ENCODE results near the gene XPOT.

DNA sequence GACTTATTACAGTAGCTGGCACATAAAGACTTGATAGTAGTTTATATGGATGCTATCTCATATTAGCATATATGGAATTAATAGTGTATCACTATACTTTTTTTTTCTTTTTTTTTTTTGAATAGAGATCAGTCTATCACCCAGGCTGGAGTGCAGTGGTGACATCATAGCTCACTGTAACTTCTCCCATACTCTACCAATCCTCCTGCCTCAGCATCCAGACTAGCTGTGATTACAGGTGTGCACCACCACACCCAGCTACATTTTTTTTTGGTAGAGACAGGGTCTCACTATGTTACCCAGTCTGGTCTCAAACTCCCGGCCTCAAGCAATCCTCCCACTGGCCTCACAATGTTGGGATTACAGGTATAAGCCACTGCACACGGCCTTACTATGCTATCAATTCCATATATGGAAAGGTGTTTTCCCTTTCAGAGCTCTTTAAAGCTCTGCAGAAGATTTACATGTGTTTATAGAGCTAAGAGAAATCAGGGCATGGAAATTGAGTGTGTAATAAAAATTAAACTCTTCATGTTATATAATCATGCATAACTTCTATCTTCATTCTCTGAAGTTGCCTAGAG lies 46.0 kb downstream of the XPOT start:
- TF ChIP-seq, protein P1, sequence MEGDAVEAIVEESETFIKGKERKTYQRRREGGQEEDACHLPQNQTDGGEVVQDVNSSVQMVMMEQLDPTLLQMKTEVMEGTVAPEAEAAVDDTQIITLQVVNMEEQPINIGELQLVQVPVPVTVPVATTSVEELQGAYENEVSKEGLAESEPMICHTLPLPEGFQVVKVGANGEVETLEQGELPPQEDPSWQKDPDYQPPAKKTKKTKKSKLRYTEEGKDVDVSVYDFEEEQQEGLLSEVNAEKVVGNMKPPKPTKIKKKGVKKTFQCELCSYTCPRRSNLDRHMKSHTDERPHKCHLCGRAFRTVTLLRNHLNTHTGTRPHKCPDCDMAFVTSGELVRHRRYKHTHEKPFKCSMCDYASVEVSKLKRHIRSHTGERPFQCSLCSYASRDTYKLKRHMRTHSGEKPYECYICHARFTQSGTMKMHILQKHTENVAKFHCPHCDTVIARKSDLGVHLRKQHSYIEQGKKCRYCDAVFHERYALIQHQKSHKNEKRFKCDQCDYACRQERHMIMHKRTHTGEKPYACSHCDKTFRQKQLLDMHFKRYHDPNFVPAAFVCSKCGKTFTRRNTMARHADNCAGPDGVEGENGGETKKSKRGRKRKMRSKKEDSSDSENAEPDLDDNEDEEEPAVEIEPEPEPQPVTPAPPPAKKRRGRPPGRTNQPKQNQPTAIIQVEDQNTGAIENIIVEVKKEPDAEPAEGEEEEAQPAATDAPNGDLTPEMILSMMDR (IDR thresholded peaks at IDR 0.05), result no peak
- no peak for TF ChIP-seq POLR2A (IDR thresholded peaks at IDR 0.05)

All from lower leg skin (tissue), 3 donors.